CD4-positive, CD25-positive, alpha-beta regulatory T cell (primary cell): ENCODE data around the gene LONP1. TPM values are rescaled to one million over a fixed set of nuclear protein-coding genes. Genes with fewer than 3 reads are reported as not detected.
"Not testable (repeated sequence)": the region's sequence is repeated elsewhere in the genome, so short reads cannot be mapped to it uniquely, and the experiment has no call there.

ENCODE experiments used
- ATAC-seq, 2 donors: fragments of 150-1000 bp; cut with Tn5 transposase; one replicate each; pipeline ENCODE4 v1.10.0; 2021; ENCODE audit warnings: low read depth in 2 of 2, moderate number of reproducible peaks in 2 of 2, moderate library complexity in 1 of 2
- DNase-seq, 3 donors: peaks; one replicate each; pipeline versions ENCODE4 v3.0.0 to v3.0.0-alpha.2; 2012 to 2022; ENCODE audit warnings: mixed read lengths in 1 of 3
- H3K27ac ChIP-seq: one replicate; pipeline ENCODE4 v1.7.0; 2013; ENCODE audit warnings: mild to moderate bottlenecking, low read length; ENCODE audit not compliant: insufficient read depth, poor library complexity, severe bottlenecking
- H3K27me3 ChIP-seq: one replicate; pipeline ENCODE4 v1.7.0; 2013; ENCODE audit warnings: low read length; ENCODE audit not compliant: control insufficient read depth, insufficient read depth
- H3K36me3 ChIP-seq: one replicate; pipeline ENCODE4 v1.7.0; 2013; ENCODE audit warnings: mild to moderate bottlenecking, low read length, moderate library complexity; ENCODE audit not compliant: control insufficient read depth, insufficient read depth
- H3K4me1 ChIP-seq: 2 replicates; pipeline ENCODE4 v1.7.0; 2013; ENCODE audit warnings: mild to moderate bottlenecking, low read length; ENCODE audit not compliant: insufficient read depth, control insufficient read depth, poor library complexity, severe bottlenecking
- H3K4me3 ChIP-seq: one replicate; pipeline ENCODE4 v1.7.0; 2013; ENCODE audit warnings: low read depth, mild to moderate bottlenecking, low read length, moderate library complexity
- H3K9me3 ChIP-seq, 2 experiments: 1 replicate in 1 of 2; 2 replicates in 1 of 2; pipeline ENCODE4 v1.7.0; 2013; ENCODE audit warnings: low read length in 2 of 2, mild to moderate bottlenecking in 1 of 2, moderate library complexity in 1 of 2; ENCODE audit not compliant: control insufficient read depth in 2 of 2
- H3K27ac Mint-ChIP-seq, 3 donors: one replicate each; pipeline ENCODE4 v1.8.0; 2020 to 2022; ENCODE audit warnings: mild to moderate bottlenecking in 3 of 3, mixed read lengths in 3 of 3, moderate library complexity in 2 of 3
- H3K27me3 Mint-ChIP-seq: one replicate; pipeline ENCODE4 v1.8.0; 2022; ENCODE audit warnings: mild to moderate bottlenecking, mixed read lengths
- H3K36me3 Mint-ChIP-seq: one replicate; pipeline ENCODE4 v1.8.0; 2020; ENCODE audit warnings: mixed read lengths
- H3K4me1 Mint-ChIP-seq, 4 donors: one replicate each; pipeline ENCODE4 v1.8.0; 2020 to 2022; ENCODE audit warnings: mixed read lengths in 4 of 4, mild to moderate bottlenecking in 1 of 4
- H3K4me3 Mint-ChIP-seq, 4 donors: one replicate each; pipeline ENCODE4 v1.8.0; 2020 to 2022; ENCODE audit warnings: mild to moderate bottlenecking in 4 of 4, mixed read lengths in 4 of 4, moderate library complexity in 3 of 4
- H3K9me3 Mint-ChIP-seq, 7 donors: one replicate each; pipeline ENCODE4 v1.8.0; 2020 to 2022; ENCODE audit warnings: mixed read lengths in 7 of 7, mild to moderate bottlenecking in 3 of 7, moderate library complexity in 2 of 7
- polyA plus RNA-seq, 4 donors: library from polyadenylated mRNA; unstranded; fragments of 300-500 nt; fragmentation: Illumina TruSeq; gene quantifications; one replicate each; pipeline ENCODE4 v1.2.3, GENCODE V29; 2021
- total RNA-seq: library from RNA; stranded (reverse); gene quantifications from one replicate; pipeline ENCODE4 v1.2.3, GENCODE V29; 2022

The LONP1 gene
- total and polyA plus RNA-seq, 5 donors from 2014 or later: 16.4 to 67.6 (median 22.7) TPM

- ATAC-seq: not testable (repeated sequence)
Measured at GRCh38 chr19:5748920-5749319, 29.0 kb upstream of the LONP1 start.

GRCh38 chr19:5744999-5745398, 25.1 kb upstream of the LONP1 start:
- H3K27me3 ChIP-seq, H3K9me3 ChIP-seq, H3K4me3 Mint-ChIP-seq, H3K4me1 Mint-ChIP-seq, H3K36me3 ChIP-seq, ATAC-seq, H3K9me3 Mint-ChIP-seq, H3K4me3 ChIP-seq, H3K4me1 ChIP-seq, H3K36me3 Mint-ChIP-seq, H3K27ac ChIP-seq, H3K27ac Mint-ChIP-seq, DNase-seq: not testable (repeated sequence)
- H3K27me3 Mint-ChIP-seq: peaks cover 15% of the 10 kb centered on the region

More at GRCh38 chr19:5748920-5749319, 29.0 kb upstream of the LONP1 start:
- H3K27me3 Mint-ChIP-seq: peaks cover 13% of the 10 kb centered on the region
- not testable (repeated sequence) for H3K27me3 ChIP-seq, H3K36me3 ChIP-seq, DNase-seq, H3K4me3 ChIP-seq, H3K9me3 ChIP-seq, H3K4me3 Mint-ChIP-seq, H3K27ac Mint-ChIP-seq, H3K4me1 ChIP-seq, H3K27ac ChIP-seq, H3K9me3 Mint-ChIP-seq, H3K36me3 Mint-ChIP-seq, H3K4me1 Mint-ChIP-seq

GRCh38 chr19:5743630-5744029, 23.7 kb upstream of the LONP1 start:
- H3K27ac ChIP-seq: no peak overlapping the region
- H3K27me3 Mint-ChIP-seq: peaks cover 15% of the 10 kb centered on the region
- H3K9me3 ChIP-seq: no peaks in the 10 kb centered on the region
- no peaks in the 10 kb centered on the region for H3K36me3 Mint-ChIP-seq
- ATAC-seq (no peak), DNase-seq (no peak)
- peaks cover 0 to 4% (median 0%) of the 10 kb centered on the region in 7 donors for H3K9me3 Mint-ChIP-seq
- no peak overlapping the region for H3K4me3 ChIP-seq
- no peak overlapping the region for H3K27ac Mint-ChIP-seq
- H3K36me3 ChIP-seq: no peaks in the 10 kb centered on the region
- H3K27me3 ChIP-seq: no peaks in the 10 kb centered on the region
- H3K4me3 Mint-ChIP-seq: no peak overlapping the region
- H3K4me1 Mint-ChIP-seq: no peaks in the 10 kb centered on the region
- H3K4me1 ChIP-seq: no peaks in the 10 kb centered on the region

- Mint-ChIP-seq H3K27ac (peak overlapping the region in 1 of 3 donors; percentile 65), H3K4me1 (no peaks in the 10 kb centered on the region), H3K36me3 (no peaks in the 10 kb centered on the region), H3K9me3 (peaks cover 0 to 4% (median 0%) of the 10 kb centered on the region in 7 donors), H3K27me3 (peaks cover 11% of the 10 kb centered on the region), H3K4me3 (no peak overlapping the region)
- H3K27ac ChIP-seq: no peak overlapping the region
- no peaks in the 10 kb centered on the region for H3K9me3 ChIP-seq
- H3K4me1 ChIP-seq: no peaks in the 10 kb centered on the region
- H3K4me3 ChIP-seq: no peak overlapping the region
- H3K27me3 ChIP-seq: no peaks in the 10 kb centered on the region
- ATAC-seq (no peak), DNase-seq (no peak)
- no peaks in the 10 kb centered on the region for H3K36me3 ChIP-seq
Measured at GRCh38 chr19:5742051-5742450, 22.1 kb upstream of the LONP1 start.

- no peak for ATAC-seq
- peaks cover 0 to 4% (median 0%) of the 10 kb centered on the region in 7 donors for H3K9me3 Mint-ChIP-seq
- no peaks in the 10 kb centered on the region for H3K4me1 Mint-ChIP-seq
- H3K4me3 ChIP-seq: no peak overlapping the region
- no peaks in the 10 kb centered on the region for H3K4me1 ChIP-seq
- no peaks in the 10 kb centered on the region for H3K36me3 ChIP-seq
- no peak overlapping the region for H3K4me3 Mint-ChIP-seq
- H3K9me3 ChIP-seq: no peaks in the 10 kb centered on the region
- H3K27me3 Mint-ChIP-seq: peaks cover 4% of the 10 kb centered on the region
- no peaks in the 10 kb centered on the region for H3K27me3 ChIP-seq
- H3K36me3 Mint-ChIP-seq: no peaks in the 10 kb centered on the region
- H3K27ac ChIP-seq: no peak overlapping the region
- no peak for DNase-seq
- no peak overlapping the region for H3K27ac Mint-ChIP-seq
Measured at GRCh38 chr19:5738423-5738822, 18.5 kb upstream of the LONP1 start.

GRCh38 chr19:5733172-5733571, 13.2 kb upstream of the LONP1 start:
- not testable (repeated sequence) for H3K4me1 ChIP-seq, H3K27ac ChIP-seq, H3K9me3 ChIP-seq, H3K27me3 ChIP-seq, H3K36me3 ChIP-seq, H3K4me3 ChIP-seq, H3K27ac Mint-ChIP-seq, DNase-seq, H3K36me3 Mint-ChIP-seq, H3K9me3 Mint-ChIP-seq, ATAC-seq, H3K27me3 Mint-ChIP-seq, H3K4me3 Mint-ChIP-seq, H3K4me1 Mint-ChIP-seq

GRCh38 chr19:5727453-5728050, 7.6 kb upstream of the LONP1 start:
- Mint-ChIP-seq H3K4me1 (no peaks in the 10 kb centered on the region), H3K27ac (no peak overlapping the region), H3K27me3 (peaks cover 14% of the 10 kb centered on the region), H3K4me3 (no peak overlapping the region), H3K9me3 (peaks cover 0 to 2% (median 0%) of the 10 kb centered on the region in 7 donors), H3K36me3 (no peaks in the 10 kb centered on the region)
- H3K36me3 ChIP-seq: no peaks in the 10 kb centered on the region
- ATAC-seq (no peak), DNase-seq (no peak)
- no peak overlapping the region for H3K4me3 ChIP-seq
- no peaks in the 10 kb centered on the region for H3K4me1 ChIP-seq
- no peaks in the 10 kb centered on the region for H3K27me3 ChIP-seq
- H3K9me3 ChIP-seq: no peaks in the 10 kb centered on the region
- H3K27ac ChIP-seq: no peak overlapping the region

- ATAC-seq: no peak
- no peaks in the 10 kb centered on the region for H3K27me3 ChIP-seq
- peak overlapping the region; percentile 81 to 96 (median 96) for H3K27ac Mint-ChIP-seq
- H3K9me3 Mint-ChIP-seq: no peaks in the 10 kb centered on the region
- H3K4me1 ChIP-seq: peaks cover 25% of the 10 kb centered on the region
- peaks cover 11% of the 10 kb centered on the region for H3K27me3 Mint-ChIP-seq
- H3K36me3 Mint-ChIP-seq: no peaks in the 10 kb centered on the region
- H3K4me1 Mint-ChIP-seq: peaks cover 4 to 39% (median 26%) of the 10 kb centered on the region in 4 donors
- peak overlapping the region; percentile 90 to 98 (median 94) for H3K4me3 Mint-ChIP-seq
- no peaks in the 10 kb centered on the region for H3K36me3 ChIP-seq
- no peaks in the 10 kb centered on the region for H3K9me3 ChIP-seq
- peak overlapping the region; percentile 95 for H3K27ac ChIP-seq
- peak overlapping the region; percentile 90 for H3K4me3 ChIP-seq
- peak in 2 of 3 donors; percentile 31 to 36 for DNase-seq
Measured at GRCh38 chr19:5719274-5719960, 529 bp downstream of the LONP1 start.
